PC-9 (cell line): ENCODE measurements around the gene RIPK3.

Experiments used
- CTCF ChIP-seq: fragments of 200-600 bp; sonication (generic); conservative IDR thresholded peaks from 2 replicates; pipeline ENCODE4 v1.6.1; 2017; ENCODE audit warnings: mixed run types, antibody characterized with exemption, mild to moderate bottlenecking, moderate library complexity
- EZH2 ChIP-seq: fragments of 200-600 bp; sonication (generic); IDR thresholded peaks from 2 replicates; pipeline ENCODE4 v1.8.0; 2017; ENCODE audit warnings: antibody characterized with exemption, low read depth

GRCh38 chr14:24368562-24369252 is 28.9 kb upstream of the RIPK3 start:
- no peak for TF ChIP-seq CTCF
- no peak for TF ChIP-seq EZH2
